Psoas muscle (tissue), 8 donors: ENCODE measurements around the gene AP1G1. TPM values are rescaled to one million over a fixed set of nuclear protein-coding genes. Genes with fewer than 3 reads are reported as not detected.

ENCODE experiments used
- ATAC-seq, 4 donors: fragments of 200-7000 bp; cut with Tn5 transposase; one replicate each; pipeline ENCODE4 v1.9.1; 2020; ENCODE audit warnings: moderate library complexity in 3 of 4, mild to moderate bottlenecking in 2 of 4
- DNase-seq, 2 donors: peaks; one replicate each; pipeline ENCODE4 v3.0.0-alpha.2; 2020
- H3K27ac ChIP-seq: fragments of 200-600 bp; one replicate; pipeline ENCODE4 v1.8.0; 2022
- H3K27me3 ChIP-seq, 3 donors: fragments of 200-600 bp in 1 of 3; one replicate each; pipeline versions ENCODE4 v1.6.1 to v1.8.0; 2013 to 2022; ENCODE audit warnings: low read length in 2 of 3, mild to moderate bottlenecking in 2 of 3, moderate library complexity in 1 of 3; ENCODE audit not compliant: insufficient read depth in 3 of 3
- H3K36me3 ChIP-seq, 2 donors: fragments of 200-600 bp in 1 of 2; one replicate each; pipeline versions ENCODE4 v1.6.1 to v1.8.0; 2013 to 2022; ENCODE audit warnings: low read depth in 1 of 2, mild to moderate bottlenecking in 1 of 2, moderate library complexity in 1 of 2; ENCODE audit not compliant: insufficient read depth in 1 of 2
- H3K4me1 ChIP-seq: fragments of 200-600 bp; one replicate; pipeline ENCODE4 v1.8.0; 2022
- H3K4me3 ChIP-seq: fragments of 200-600 bp; one replicate; pipeline ENCODE4 v1.8.0; 2022; ENCODE audit warnings: mild to moderate bottlenecking
- H3K9me3 ChIP-seq: fragments of 200-600 bp; one replicate; pipeline ENCODE4 v1.8.0; 2022
- CTCF ChIP-seq: fragments of 200-600 bp; IDR thresholded peaks from one replicate; pipeline ENCODE4 v1.8.0; 2022; ENCODE audit warnings: antibody characterized with exemption
- WGBS, 3 donors: extraction: QIAGEN DNeasy Blood & Tissue Kit; methylation state at CpG; one replicate each; pipeline versions ENCODE4 v1.1.6 to v1.1.7; 2013; 5-methylcytosine and 5-hydroxymethylcytosine counted together
- intact Hi-C, 2 donors: fragments of 100-400 bp; cut with DNase I; formaldehyde crosslinking; loops; one replicate each; pipeline versions ENCODE4 v1.11.0 to v1.14.2; 2022
- polyA plus RNA-seq, 3 donors: library from polyadenylated mRNA; stranded (reverse); fragments of 200-250 nt; gene quantifications; one replicate each; pipeline ENCODE4 v1.2.3, GENCODE V29; 2013
- total RNA-seq, 4 donors: library from RNA; stranded (reverse); fragmentation: NEBNext Ultra II Directional in 2 of 4; extraction: Animal tissue kit (Norgen Biotek cat#: 25700) in 2 of 4; gene quantifications; one replicate each; pipeline versions ENCODE4 v1.2.1 to v1.2.4, GENCODE V29; 2021 to 2023
- donor health status: healthy with polysubstance abuse.
- donor health status: DM: no; HTN: no; CAD: no; lungs with moderate emphysema.
- donor health status: Bipolar disorder and iron deficiency.
- donor health status: healthy.
- donor health status: DM: yes; HTN: yes; CAD: no.
- donor health status: DM: no; HTN: no; CAD: no.
- donor health status: DM: no; HTN: no; CAD: no.
- donor health status: DM: yes; HTN: yes; CAD: no.

AP1G1 gene
- total and polyA plus RNA-seq, 7 donors = 19.7 to 69.8 (median 60.6) TPM

- WGBS, 3 donors = 47 to 68% (median 52%) methylated on average over 7 of the region's 7 CpGs
- peak; percentile 67 for TF ChIP-seq CTCF
Measured at GRCh38 chr16:71746442-71747046, 62.1 kb downstream of the AP1G1 start.

GRCh38 chr16:71738855-71739254 lies 69.8 kb downstream of the AP1G1 start:
- no peaks in the 10 kb centered on the region for H3K9me3 ChIP-seq
- TF ChIP-seq CTCF = no peak
- peaks cover 15 to 93% of the 10 kb centered on the region in 2 donors for H3K36me3 ChIP-seq
- H3K27me3 ChIP-seq = no peaks in the 10 kb centered on the region
- 88 to 95% (median 91%) methylated on average over 4 of the region's 4 CpGs for WGBS, 3 donors
- H3K4me1 ChIP-seq = no peaks in the 10 kb centered on the region
- H3K4me3 ChIP-seq = no peak overlapping the region
- no peak overlapping the region for H3K27ac ChIP-seq
- no peak for ATAC-seq
- DNase-seq = no peak
- intact Hi-C loops = no loop called here

More at GRCh38 chr16:71746442-71747046, 62.1 kb downstream of the AP1G1 start:
- Histone ChIP-seq H3K36me3 (peaks cover 9 to 96% of the 10 kb centered on the region in 2 donors), H3K4me1 (peaks cover 9% of the 10 kb centered on the region), H3K27me3 (no peaks in the 10 kb centered on the region), H3K9me3 (no peaks in the 10 kb centered on the region), H3K27ac (no peak overlapping the region), H3K4me3 (no peak overlapping the region)
- ATAC-seq = peak in 2 of 4 donors; percentile 36 to 54
- intact Hi-C loops = loop anchor here in 1 of 2 donors (2.0 kb wide), 1 partner anchor 76 kb away; no protein-coding TSS in a partner anchor
- no peak for DNase-seq

- ATAC-seq = no peak
- no peak for TF ChIP-seq CTCF
- H3K27ac ChIP-seq = no peak overlapping the region
- no peak for DNase-seq
- WGBS, 3 donors = 97 to 99% (median 97%) methylated on average over 6 of the region's 6 CpGs
- no peak overlapping the region for H3K4me3 ChIP-seq
- no peaks in the 10 kb centered on the region for H3K4me1 ChIP-seq
- no peaks in the 10 kb centered on the region for H3K9me3 ChIP-seq
- H3K27me3 ChIP-seq = no peaks in the 10 kb centered on the region
- intact Hi-C loops = no loop called here
- peaks cover 16 to 93% of the 10 kb centered on the region in 2 donors for H3K36me3 ChIP-seq
Measured at GRCh38 chr16:71737501-71737900, 71.1 kb downstream of the AP1G1 start.

GRCh38 chr16:71734511-71734910 lies 74.1 kb downstream of the AP1G1 start:
- no peak overlapping the region for H3K4me3 ChIP-seq
- DNase-seq (no peak), ATAC-seq (no peak)
- H3K27me3 ChIP-seq = no peaks in the 10 kb centered on the region
- no peaks in the 10 kb centered on the region for H3K9me3 ChIP-seq
- H3K36me3 ChIP-seq = peaks cover 20 to 91% of the 10 kb centered on the region in 2 donors
- 77 to 80% (median 77%) methylated on average over 5 of the region's 5 CpGs for WGBS, 3 donors
- H3K27ac ChIP-seq = no peak overlapping the region
- intact Hi-C loops = no loop called here
- no peaks in the 10 kb centered on the region for H3K4me1 ChIP-seq
- TF ChIP-seq CTCF = no peak

- H3K4me1 ChIP-seq = no peaks in the 10 kb centered on the region
- no peak overlapping the region for H3K4me3 ChIP-seq
- no peaks in the 10 kb centered on the region for H3K27me3 ChIP-seq
- H3K27ac ChIP-seq = no peak overlapping the region
- intact Hi-C loops = no loop called here
- WGBS, 3 donors = 67 to 76% (median 67%) methylated on average over 3 of the region's 3 CpGs
- no peak for TF ChIP-seq CTCF
- no peak for DNase-seq
- ATAC-seq = no peak
- H3K36me3 ChIP-seq = peaks cover 14 to 74% of the 10 kb centered on the region in 2 donors
- H3K9me3 ChIP-seq = no peaks in the 10 kb centered on the region
Measured at GRCh38 chr16:71732587-71732986, 76.0 kb downstream of the AP1G1 start.
